Aorta (tissue), 5 donors: ENCODE results near the gene IFIT2. TPM values are rescaled to one million over a fixed set of nuclear protein-coding genes. Genes with fewer than 3 reads are reported as not detected.

Experiments
- ATAC-seq: fragments of 200-7000 bp; cut with Tn5 transposase; one replicate; pipeline ENCODE4 v1.9.1; 2022; ENCODE audit warnings: moderate library complexity; ENCODE audit not compliant: low FRiP score
- DNase-seq, 2 donors: peaks; one replicate each; pipeline ENCODE4 v3.0.0-alpha.2; 2020
- H3K27ac ChIP-seq, 2 donors: one replicate each; pipeline ENCODE4 v1.5.1; 2013; ENCODE audit warnings: low read length in 2 of 2, mild to moderate bottlenecking in 2 of 2, moderate library complexity in 2 of 2, control low read depth in 1 of 2, inconsistent platforms in 1 of 2, low read depth in 1 of 2
- H3K27me3 ChIP-seq, 2 donors: one replicate each; pipeline ENCODE4 v1.6.1; 2013; ENCODE audit warnings: control low read depth in 1 of 2, low read length in 1 of 2, mild to moderate bottlenecking in 1 of 2, moderate library complexity in 1 of 2; ENCODE audit not compliant: insufficient read depth in 2 of 2, control insufficient read depth in 1 of 2
- H3K36me3 ChIP-seq, 2 donors: one replicate each; pipeline ENCODE4 v1.6.1; 2013; ENCODE audit warnings: control low read depth in 1 of 2, low read length in 1 of 2, mild to moderate bottlenecking in 1 of 2; ENCODE audit not compliant: insufficient read depth in 2 of 2, control insufficient read depth in 1 of 2
- H3K4me1 ChIP-seq, 2 donors: one replicate each; pipeline ENCODE4 v1.6.1; 2013; ENCODE audit warnings: low read length in 2 of 2, control low read depth in 1 of 2, mild to moderate bottlenecking in 1 of 2, moderate library complexity in 1 of 2; ENCODE audit not compliant: insufficient read depth in 2 of 2, control insufficient read depth in 1 of 2
- H3K4me3 ChIP-seq, 2 donors: one replicate each; pipeline ENCODE4 v1.5.1; 2013; ENCODE audit warnings: low read length in 2 of 2, control low read depth in 1 of 2, mild to moderate bottlenecking in 1 of 2
- H3K9me3 ChIP-seq: one replicate; pipeline ENCODE4 v1.6.1; 2013; ENCODE audit warnings: mild to moderate bottlenecking, low read length; ENCODE audit not compliant: control insufficient read depth
- WGBS, 2 donors: extraction: QIAGEN DNeasy Blood & Tissue Kit; methylation state at CpG; one replicate each; pipeline ENCODE4 v1.1.7; 2013; 5-methylcytosine and 5-hydroxymethylcytosine counted together
- intact Hi-C, 2 donors: fragments of 100-400 bp; cut with DNase I; formaldehyde crosslinking; loops; one replicate each; pipeline versions ENCODE4 v1.14.2 to v1.15.0; 2022
- polyA plus RNA-seq, 2 donors: library from polyadenylated mRNA; stranded (reverse); fragments of 200-250 nt; gene quantifications; one replicate each; pipeline ENCODE4 v1.2.3, GENCODE V29; 2013
- total RNA-seq, 2 donors: library from RNA; stranded (reverse); fragmentation: NEBNext Ultra II Directional; extraction: Animal tissue kit (Norgen Biotek cat#: 25700); gene quantifications; one replicate each; pipeline ENCODE4 v1.2.1, GENCODE V29; 2021
- donor health status: healthy with polysubstance abuse.
- donor health status: Bipolar disorder and iron deficiency.
- donor health status: DM: no; HTN: no; CAD: no.
- donor health status: DM: no; HTN: no; CAD: no.
- donor health status: DM: yes; HTN: yes; CAD: no.

IFIT2 gene
- total and polyA plus RNA-seq, 4 donors, result 4.6 to 11.9 (median 11.0) TPM

GRCh38 chr10:89336241-89336640 is 34.4 kb downstream of the IFIT2 start:
- no peaks in the 10 kb centered on the region for H3K9me3 ChIP-seq
- H3K4me1 ChIP-seq, result peaks cover 5 to 6% of the 10 kb centered on the region in 2 donors
- H3K4me3 ChIP-seq, result no peak overlapping the region
- WGBS, 2 donors, result 92 to 94% methylated on average over 3 of the region's 3 CpGs
- H3K27me3 ChIP-seq, result no peaks in the 10 kb centered on the region
- intact Hi-C loops, result no loop called here
- H3K36me3 ChIP-seq, result peaks cover 2 to 4% of the 10 kb centered on the region in 2 donors
- no peak for ATAC-seq
- DNase-seq, result no peak
- no peak overlapping the region for H3K27ac ChIP-seq

GRCh38 chr10:89337484-89337883 is 35.6 kb downstream of the IFIT2 start:
- WGBS, 2 donors, result 94 to 95% methylated on average over 6 of the region's 6 CpGs
- Histone ChIP-seq H3K27ac (no peak overlapping the region), H3K9me3 (no peaks in the 10 kb centered on the region), H3K4me3 (no peak overlapping the region), H3K36me3 (peaks cover 2 to 4% of the 10 kb centered on the region in 2 donors), H3K27me3 (no peaks in the 10 kb centered on the region), H3K4me1 (peaks cover 5 to 6% of the 10 kb centered on the region in 2 donors)
- ATAC-seq, result no peak
- DNase-seq, result no peak
- intact Hi-C loops, result no loop called here

- DNase-seq (no peak), ATAC-seq (no peak)
- no peak overlapping the region for H3K27ac ChIP-seq
- WGBS, 2 donors, result 94% methylated on average over 3 of the region's 3 CpGs
- H3K27me3 ChIP-seq, result no peaks in the 10 kb centered on the region
- H3K4me3 ChIP-seq, result no peak overlapping the region
- H3K4me1 ChIP-seq, result peaks cover 0 to 5% of the 10 kb centered on the region in 2 donors
- H3K9me3 ChIP-seq, result no peaks in the 10 kb centered on the region
- intact Hi-C loops, result no loop called here
- H3K36me3 ChIP-seq, result peaks cover 2 to 4% of the 10 kb centered on the region in 2 donors
These were observed 36.9 kb downstream of the IFIT2 start for GRCh38 chr10:89338713-89339112.

GRCh38 chr10:89339875-89340274 is 38.0 kb downstream of the IFIT2 start:
- Histone ChIP-seq H3K9me3 (no peaks in the 10 kb centered on the region), H3K4me1 (peaks cover 0 to 1% of the 10 kb centered on the region in 2 donors), H3K36me3 (peaks cover 2 to 4% of the 10 kb centered on the region in 2 donors), H3K4me3 (no peak overlapping the region), H3K27ac (no peak overlapping the region), H3K27me3 (no peaks in the 10 kb centered on the region)
- 92 to 94% methylated on average over 4 of the region's 4 CpGs for WGBS, 2 donors
- no peak for ATAC-seq
- DNase-seq, result no peak
- intact Hi-C loops, result no loop called here

- intact Hi-C loops, result no loop called here
- 94 to 95% methylated on average over 3 of the region's 3 CpGs for WGBS, 2 donors
- DNase-seq, result no peak
- H3K36me3 ChIP-seq, result peaks cover 2 to 4% of the 10 kb centered on the region in 2 donors
- H3K4me3 ChIP-seq, result no peak overlapping the region
- no peak overlapping the region for H3K27ac ChIP-seq
- no peak for ATAC-seq
- no peaks in the 10 kb centered on the region for H3K9me3 ChIP-seq
- H3K27me3 ChIP-seq, result no peaks in the 10 kb centered on the region
- H3K4me1 ChIP-seq, result no peaks in the 10 kb centered on the region
These were observed 39.8 kb downstream of the IFIT2 start for GRCh38 chr10:89341649-89342048.

- H3K9me3 ChIP-seq, result no peaks in the 10 kb centered on the region
- H3K27me3 ChIP-seq, result no peaks in the 10 kb centered on the region
- 59 to 60% methylated on average over 3 of the region's 3 CpGs for WGBS, 2 donors
- H3K4me3 ChIP-seq, result no peak overlapping the region
- DNase-seq, result peak; percentile 75 to 82
- ATAC-seq, result peak; percentile 70
- intact Hi-C loops, result no loop called here
- no peak overlapping the region for H3K27ac ChIP-seq
- no peaks in the 10 kb centered on the region for H3K4me1 ChIP-seq
- peaks cover 2 to 4% of the 10 kb centered on the region in 2 donors for H3K36me3 ChIP-seq
These were observed 40.5 kb downstream of the IFIT2 start for GRCh38 chr10:89342206-89342958.

- no peak overlapping the region for H3K4me3 ChIP-seq
- no peaks in the 10 kb centered on the region for H3K9me3 ChIP-seq
- H3K4me1 ChIP-seq, result no peaks in the 10 kb centered on the region
- 73 to 80% methylated on average over 5 of the region's 5 CpGs for WGBS, 2 donors
- H3K27ac ChIP-seq, result no peak overlapping the region
- peaks cover 2 to 4% of the 10 kb centered on the region in 2 donors for H3K36me3 ChIP-seq
- DNase-seq (no peak), ATAC-seq (no peak)
- H3K27me3 ChIP-seq, result no peaks in the 10 kb centered on the region
- intact Hi-C loops, result no loop called here
These were observed 41.4 kb downstream of the IFIT2 start for GRCh38 chr10:89343089-89343767.

DNA sequence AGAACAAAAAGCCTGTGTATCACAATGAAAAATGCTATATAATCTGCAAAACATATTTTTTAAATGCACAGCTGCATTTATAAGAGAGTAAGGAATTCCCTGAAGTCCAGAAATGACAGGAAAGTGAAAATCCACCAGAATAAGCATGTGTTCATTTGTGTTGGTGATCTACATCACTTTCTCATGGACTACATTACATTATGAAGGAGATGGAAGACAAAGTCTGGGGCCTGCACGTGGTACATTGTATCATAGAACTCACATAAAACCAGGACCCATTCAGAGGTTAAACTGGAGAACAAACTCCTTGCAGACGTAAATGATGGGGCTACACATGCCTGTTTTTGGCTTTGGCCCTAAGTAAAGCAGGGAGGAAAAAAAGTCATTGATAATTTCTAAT is 42.3 kb downstream of the IFIT2 start:
- H3K9me3 ChIP-seq, result no peaks in the 10 kb centered on the region
- ATAC-seq (no peak), DNase-seq (no peak)
- no peak overlapping the region for H3K27ac ChIP-seq
- H3K4me1 ChIP-seq, result no peaks in the 10 kb centered on the region
- peaks cover 0 to 4% of the 10 kb centered on the region in 2 donors for H3K36me3 ChIP-seq
- intact Hi-C loops, result no loop called here
- H3K27me3 ChIP-seq, result no peaks in the 10 kb centered on the region
- no peak overlapping the region for H3K4me3 ChIP-seq
- 26 to 36% methylated on average over 2 of the region's 2 CpGs for WGBS, 2 donors
